HG02938 (cell line): Measurements from ENCODE around the gene NOXO1.
A peak's percentile ranks its signal among the peaks of the same experiment; 100 is the strongest.

Experiments used
- ATAC-seq: cut with Tn5 transposase; IDR thresholded peaks from one replicate; pipeline ENCODE4 v1.9.1; 2021; ENCODE audit warnings: mild to moderate bottlenecking, moderate library complexity; ENCODE audit not compliant: unreplicated experiment

NOXO1 gene

GRCh38 chr16:1998360-1998835, 17.1 kb upstream of the NOXO1 start:
- ATAC-seq = no peak

- no peak for ATAC-seq
Measured at GRCh38 chr16:1997494-1998359, 16.5 kb upstream of the NOXO1 start.

- no peak for ATAC-seq
Measured at GRCh38 chr16:1993731-1994131, 12.5 kb upstream of the NOXO1 start.

GRCh38 chr16:1992704-1993317, 11.5 kb upstream of the NOXO1 start:
- no peak for ATAC-seq

GRCh38 chr16:1991948-1992703, 10.9 kb upstream of the NOXO1 start:
- ATAC-seq = no peak

- no peak for ATAC-seq
Measured at GRCh38 chr16:1991588-1991947, 10.3 kb upstream of the NOXO1 start.

GRCh38 chr16:1991135-1991551, 9.9 kb upstream of the NOXO1 start:
- ATAC-seq = no peak

- no peak for ATAC-seq
Measured at GRCh38 chr16:1990351-1991134, 9.3 kb upstream of the NOXO1 start.

GRCh38 chr16:1990101-1990350, 8.8 kb upstream of the NOXO1 start:
- ATAC-seq = no peak

GRCh38 chr16:1989209-1990100, 8.2 kb upstream of the NOXO1 start, which contains the start of gene SYNGR3:
TSS of gene SYNGR3 (plus strand) at chr16:1989970. CDS start at chr16:1990103, 133 bp downstream.
- no peak for ATAC-seq

- ATAC-seq = no peak
Measured at GRCh38 chr16:1987198-1987597, 5.9 kb upstream of the NOXO1 start.

GRCh38 chr16:1985466-1986150, 4.3 kb upstream of the NOXO1 start:
- no peak for ATAC-seq

GRCh38 chr16:1984347-1985225, 3.3 kb upstream of the NOXO1 start:
- ATAC-seq = no peak

GRCh38 chr16:1983544-1984346, 2.5 kb upstream of the NOXO1 start, which contains the start of gene GFER:
TSS of gene GFER (plus strand) at chr16:1984193. CDS start at chr16:1984219, 26 bp downstream.
- ATAC-seq = peak; percentile 58

GRCh38 chr16:1982991-1983543, 1.8 kb upstream of the NOXO1 start:
- ATAC-seq = no peak

- ATAC-seq = no peak
Measured at GRCh38 chr16:1982013-1982433, 754 bp upstream of the NOXO1 start.

- ATAC-seq = no peak
Measured at GRCh38 chr16:1980770-1981087, 540 bp downstream of the NOXO1 start.
